Measurements from ENCODE around the gene BASP1.

Gene BASP1

GRCh38 chr5:17255471-17256021 lies 38.1 kb downstream of the BASP1 start:
- Histone ChIP-seq H3K4me2 (ENCODE audit: low read depth, low read length) (no peak overlapping the region), H3K9me2 (replicated peaks; ENCODE audit: insufficient read depth, low read length) (no peaks in the 10 kb centered on the region), H3F3A (ENCODE audit: insufficient read depth, low read length) (no peaks in the 10 kb centered on the region), H3K4me3 (ENCODE audit: low read length) (no peak overlapping the region), H3K27ac (ENCODE audit: low read length) (no peak overlapping the region), H3K9me3 (replicated peaks; ENCODE audit: insufficient read depth, low read length) (no peaks in the 10 kb centered on the region), H4K20me1 (ENCODE audit: insufficient read depth, low read length) (no peaks in the 10 kb centered on the region), H3K4me1 (ENCODE audit: low read length) (no peaks in the 10 kb centered on the region), H3K79me2 (ENCODE audit: low read length) (peaks cover 84% of the 10 kb centered on the region), H3K9ac (ENCODE audit: low read length) (no peak overlapping the region), H3K27me3 (replicated peaks; ENCODE audit: insufficient read depth, low read length) (no peaks in the 10 kb centered on the region), H2AFZ (ENCODE audit: low read length) (no peak overlapping the region), H3K36me3 (replicated peaks; ENCODE audit: insufficient read depth, low read length) (no peaks in the 10 kb centered on the region)
- DNase-seq, result no peak
- TF ChIP-seq CTCF (IDR thresholded peaks at IDR 0.05; ENCODE audit: low read length), result no peak
- no peak for TF ChIP-seq EZH2phosphoT487 (IDR thresholded peaks at IDR 0.05; ENCODE audit: low read length)
- TF ChIP-seq EZH2 (optimal IDR thresholded peaks at IDR 0.05; ENCODE audit: low read depth, low read length), result no peak

GRCh38 chr5:17256171-17256570 lies 38.7 kb downstream of the BASP1 start:
- TF ChIP-seq EZH2 (optimal IDR thresholded peaks at IDR 0.05; ENCODE audit: low read depth, low read length) (no peak), EZH2phosphoT487 (IDR thresholded peaks at IDR 0.05; ENCODE audit: low read length) (no peak), CTCF (IDR thresholded peaks at IDR 0.05; ENCODE audit: low read length) (no peak)
- no peaks in the 10 kb centered on the region for H3K9me3 ChIP-seq (replicated peaks; ENCODE audit: insufficient read depth, low read length)
- no peak overlapping the region for H3K27ac ChIP-seq (ENCODE audit: low read length)
- no peak overlapping the region for H2AFZ ChIP-seq (ENCODE audit: low read length)
- no peak overlapping the region for H3K4me3 ChIP-seq (ENCODE audit: low read length)
- H3K36me3 ChIP-seq (replicated peaks; ENCODE audit: insufficient read depth, low read length), result no peaks in the 10 kb centered on the region
- H3K27me3 ChIP-seq (replicated peaks; ENCODE audit: insufficient read depth, low read length), result no peaks in the 10 kb centered on the region
- H3K79me2 ChIP-seq (ENCODE audit: low read length), result peaks cover 83% of the 10 kb centered on the region
- no peaks in the 10 kb centered on the region for H3K9me2 ChIP-seq (replicated peaks; ENCODE audit: insufficient read depth, low read length)
- no peaks in the 10 kb centered on the region for H3F3A ChIP-seq (ENCODE audit: insufficient read depth, low read length)
- no peaks in the 10 kb centered on the region for H4K20me1 ChIP-seq (ENCODE audit: insufficient read depth, low read length)
- no peaks in the 10 kb centered on the region for H3K4me1 ChIP-seq (ENCODE audit: low read length)
- H3K4me2 ChIP-seq (ENCODE audit: low read depth, low read length), result no peak overlapping the region
- no peak for DNase-seq
- H3K9ac ChIP-seq (ENCODE audit: low read length), result no peak overlapping the region

- no peak overlapping the region for H2AFZ ChIP-seq (ENCODE audit: low read length)
- no peak overlapping the region for H3K4me3 ChIP-seq (ENCODE audit: low read length)
- H3K9ac ChIP-seq (ENCODE audit: low read length), result no peak overlapping the region
- TF ChIP-seq CTCF (IDR thresholded peaks at IDR 0.05; ENCODE audit: low read length), result no peak
- TF ChIP-seq EZH2phosphoT487 (IDR thresholded peaks at IDR 0.05; ENCODE audit: low read length), result no peak
- no peak for TF ChIP-seq EZH2 (optimal IDR thresholded peaks at IDR 0.05; ENCODE audit: low read depth, low read length)
- H3K27me3 ChIP-seq (replicated peaks; ENCODE audit: insufficient read depth, low read length), result no peaks in the 10 kb centered on the region
- H3K36me3 ChIP-seq (replicated peaks; ENCODE audit: insufficient read depth, low read length), result no peaks in the 10 kb centered on the region
- H4K20me1 ChIP-seq (ENCODE audit: insufficient read depth, low read length), result no peaks in the 10 kb centered on the region
- DNase-seq, result no peak
- H3K4me2 ChIP-seq (ENCODE audit: low read depth, low read length), result no peak overlapping the region
- no peak overlapping the region for H3K27ac ChIP-seq (ENCODE audit: low read length)
- no peaks in the 10 kb centered on the region for H3K9me3 ChIP-seq (replicated peaks; ENCODE audit: insufficient read depth, low read length)
- no peaks in the 10 kb centered on the region for H3K9me2 ChIP-seq (replicated peaks; ENCODE audit: insufficient read depth, low read length)
- H3F3A ChIP-seq (ENCODE audit: insufficient read depth, low read length), result no peaks in the 10 kb centered on the region
- H3K4me1 ChIP-seq (ENCODE audit: low read length), result no peaks in the 10 kb centered on the region
- peaks cover 79% of the 10 kb centered on the region for H3K79me2 ChIP-seq (ENCODE audit: low read length)
These were observed 39.4 kb downstream of the BASP1 start for GRCh38 chr5:17256839-17257238.
